Thoracic aorta (tissue), 2 donors: Measurements from ENCODE around the gene WNT8B. TPM values are rescaled to one million over a fixed set of nuclear protein-coding genes. Genes with fewer than 3 reads are reported as not detected.

Experiments
- ATAC-seq: fragments of 150-250 bp; one replicate; pipeline ENCODE4 v1.8.0; 2017; ENCODE audit warnings: low read depth; ENCODE audit not compliant: insufficient number of reproducible peaks, low FRiP score
- DNase-seq: peaks from one replicate; pipeline ENCODE4 v3.0.0-alpha.2; 2020; ENCODE audit warnings: low spot score
- H3K27ac ChIP-seq, 2 donors: fragments of 200-600 bp; sonication (generic); 1 replicate in 1 of 2; 2 replicates in 1 of 2; pipeline ENCODE4 v1.5.1; 2016; ENCODE audit warnings: mild to moderate bottlenecking in 2 of 2, moderate library complexity in 2 of 2
- H3K27me3 ChIP-seq: fragments of 200-600 bp; sonication (generic); replicated peaks from 2 replicates; pipeline ENCODE4 v1.6.0; 2016; ENCODE audit warnings: mild to moderate bottlenecking; ENCODE audit not compliant: insufficient read depth
- H3K36me3 ChIP-seq: fragments of 200-600 bp; sonication (generic); one replicate; pipeline ENCODE4 v1.5.1; 2016
- H3K4me1 ChIP-seq, 2 donors: fragments of 200-600 bp; sonication (generic); 1 replicate in 1 of 2; 2 replicates in 1 of 2; pipeline versions ENCODE4 v1.5.1 to v1.6.0; 2016; ENCODE audit warnings: low read depth in 2 of 2, mild to moderate bottlenecking in 1 of 2; ENCODE audit not compliant: control insufficient read depth in 1 of 2
- H3K4me3 ChIP-seq: fragments of 200-600 bp; sonication (generic); 2 replicates; pipeline ENCODE4 v1.5.1; 2016; ENCODE audit warnings: mild to moderate bottlenecking
- H3K9me3 ChIP-seq: fragments of 200-600 bp; sonication (generic); 2 replicates; pipeline ENCODE4 v1.5.1; 2016
- CTCF ChIP-seq: fragments of 200-600 bp; sonication (generic); IDR thresholded peaks from one replicate; pipeline ENCODE4 v1.5.1; 2019; ENCODE audit warnings: antibody characterized with exemption
- total RNA-seq, 2 donors: library from RNA; depleted of rRNA; stranded (reverse); fragments of >200 nt; gene quantifications; one replicate each; pipeline versions ENCODE4 v1.1.0 to v1.2.3, GENCODE V29; 2016

The WNT8B gene
- total RNA-seq: not detected

- ATAC-seq (no peak), DNase-seq (no peak)
- no peaks in the 10 kb centered on the region for H3K27me3 ChIP-seq
- no peaks in the 10 kb centered on the region for H3K36me3 ChIP-seq
- no peaks in the 10 kb centered on the region for H3K4me1 ChIP-seq
- no peak for TF ChIP-seq CTCF
- H3K27ac ChIP-seq: no peak within 1 kb of the TSS
- no peaks in the 10 kb centered on the region for H3K9me3 ChIP-seq
- H3K4me3 ChIP-seq: no peak within 1 kb of the TSS
These were observed at the start of gene WNT8B for GRCh38 chr10:100462709-100463108. WNT8B (plus strand) TSS chr10:100463009; CDS start chr10:100463169, 160 bp downstream.

GRCh38 chr10:100413173-100413572 is 49.6 kb upstream of the WNT8B start:
- Histone ChIP-seq H3K9me3 (no peaks in the 10 kb centered on the region), H3K27ac (no peak overlapping the region), H3K36me3 (no peaks in the 10 kb centered on the region), H3K4me3 (no peak overlapping the region), H3K27me3 (peaks cover 4% of the 10 kb centered on the region), H3K4me1 (no peaks in the 10 kb centered on the region)
- ATAC-seq (no peak), DNase-seq (no peak)
- no peak for TF ChIP-seq CTCF

- Histone ChIP-seq H3K27ac (no peak overlapping the region), H3K9me3 (no peaks in the 10 kb centered on the region), H3K4me1 (no peaks in the 10 kb centered on the region), H3K36me3 (no peaks in the 10 kb centered on the region), H3K27me3 (peaks cover 4% of the 10 kb centered on the region), H3K4me3 (no peak overlapping the region)
- DNase-seq: no peak
- no peak for ATAC-seq
- no peak for TF ChIP-seq CTCF
These were observed 42.8 kb upstream of the WNT8B start for GRCh38 chr10:100419911-100420449.

- ATAC-seq (no peak), DNase-seq (no peak)
- Histone ChIP-seq H3K27ac (no peak overlapping the region), H3K4me3 (no peak overlapping the region), H3K27me3 (no peaks in the 10 kb centered on the region), H3K36me3 (no peaks in the 10 kb centered on the region), H3K9me3 (no peaks in the 10 kb centered on the region), H3K4me1 (no peaks in the 10 kb centered on the region)
- TF ChIP-seq CTCF: no peak
These were observed 35.4 kb upstream of the WNT8B start for GRCh38 chr10:100427374-100427773.

- ATAC-seq (peak; percentile 84), DNase-seq (peak; percentile 74)
- Histone ChIP-seq H3K27ac (no peak overlapping the region), H3K4me3 (no peak overlapping the region), H3K9me3 (no peaks in the 10 kb centered on the region), H3K27me3 (no peaks in the 10 kb centered on the region), H3K4me1 (no peaks in the 10 kb centered on the region), H3K36me3 (no peaks in the 10 kb centered on the region)
- TF ChIP-seq CTCF: peak; percentile 98
These were observed 29.3 kb upstream of the WNT8B start for GRCh38 chr10:100433253-100434240.
